HAP-1 (cell line): ENCODE measurements around the gene ITIH3.

Experiments
- DNase-seq, 2 experiments: peaks; one replicate each; pipeline ENCODE4 v3.0.0-alpha.2; 2016 to 2020; ENCODE audit warnings: low spot score in 2 of 2
- H3K27me3 ChIP-seq: fragments of 250-450 bp; sonication (Bioruptor Pico); 2 replicates; pipeline ENCODE4 v1.5.1; 2020; ENCODE audit warnings: low read depth, mild to moderate bottlenecking, moderate library complexity
- H3K36me3 ChIP-seq: fragments of 250-450 bp; sonication (Bioruptor Pico); replicated peaks from 2 replicates; pipeline ENCODE4 v1.5.1; 2020; ENCODE audit warnings: mild to moderate bottlenecking
- H3K4me1 ChIP-seq: fragments of 250-450 bp; sonication (Bioruptor Pico); 2 replicates; pipeline ENCODE4 v1.5.1; 2020; ENCODE audit warnings: mild to moderate bottlenecking
- H3K4me3 ChIP-seq: fragments of 250-450 bp; sonication (Bioruptor Pico); 2 replicates; pipeline ENCODE4 v1.5.1; 2020; ENCODE audit warnings: mild to moderate bottlenecking, moderate library complexity
- H3K9me3 ChIP-seq: fragments of 250-450 bp; sonication (Bioruptor Pico); 2 replicates; pipeline ENCODE4 v1.5.1; 2020; ENCODE audit warnings: mild to moderate bottlenecking, moderate library complexity
- in situ Hi-C: fragments of 300-500 bp; cut with MboI; formaldehyde crosslinking; loops from 3 replicates; pipeline ENCODE4 v1.14.3; 2020; ENCODE audit warnings: low sequenced_read_pairs, inconsistent platforms, mixed read lengths

ITIH3 gene

GRCh38 chr3:52784931-52785590 is 9.5 kb upstream of the ITIH3 start:
- in situ Hi-C loops = no loop called here
- DNase-seq = no peak
- Histone ChIP-seq H3K4me1 (no peaks in the 10 kb centered on the region), H3K9me3 (no peaks in the 10 kb centered on the region), H3K27me3 (peaks cover 12% of the 10 kb centered on the region; the same call in 1 of the 2 replicates), H3K36me3 (no peaks in the 10 kb centered on the region), H3K4me3 (no peak overlapping the region)

- in situ Hi-C loops = no loop called here
- DNase-seq = no peak
- Histone ChIP-seq H3K9me3 (no peaks in the 10 kb centered on the region), H3K27me3 (peaks cover 9% of the 10 kb centered on the region; the same call in 1 of the 2 replicates), H3K36me3 (no peaks in the 10 kb centered on the region), H3K4me1 (no peaks in the 10 kb centered on the region), H3K4me3 (no peak overlapping the region)
Observed at GRCh38 chr3:52786330-52787215, 8.0 kb upstream of the ITIH3 start.

GRCh38 chr3:52787246-52787645 is 7.3 kb upstream of the ITIH3 start:
- H3K9me3 ChIP-seq = no peaks in the 10 kb centered on the region
- no peak for DNase-seq
- no peak overlapping the region for H3K4me3 ChIP-seq
- in situ Hi-C loops = no loop called here
- H3K4me1 ChIP-seq = no peaks in the 10 kb centered on the region
- no peaks in the 10 kb centered on the region for H3K36me3 ChIP-seq
- H3K27me3 ChIP-seq = peaks cover 7% of the 10 kb centered on the region; the same call in 1 of the 2 replicates

GRCh38 chr3:52787672-52788625 is 6.6 kb upstream of the ITIH3 start:
- peaks cover 3% of the 10 kb centered on the region; the same call in 1 of the 2 replicates for H3K27me3 ChIP-seq
- no peaks in the 10 kb centered on the region for H3K36me3 ChIP-seq
- H3K9me3 ChIP-seq = no peaks in the 10 kb centered on the region
- no peaks in the 10 kb centered on the region for H3K4me1 ChIP-seq
- in situ Hi-C loops = no loop called here
- no peak for DNase-seq
- H3K4me3 ChIP-seq = no peak overlapping the region

- H3K4me3 ChIP-seq = no peak overlapping the region
- no peaks in the 10 kb centered on the region for H3K27me3 ChIP-seq
- in situ Hi-C loops = no loop called here
- H3K4me1 ChIP-seq = no peaks in the 10 kb centered on the region
- no peaks in the 10 kb centered on the region for H3K9me3 ChIP-seq
- DNase-seq = no peak
- H3K36me3 ChIP-seq = no peaks in the 10 kb centered on the region
Observed at GRCh38 chr3:52788890-52789745, 5.5 kb upstream of the ITIH3 start.

- H3K36me3 ChIP-seq = no peaks in the 10 kb centered on the region
- no peaks in the 10 kb centered on the region for H3K4me1 ChIP-seq
- in situ Hi-C loops = no loop called here
- H3K27me3 ChIP-seq = no peaks in the 10 kb centered on the region
- DNase-seq = no peak
- no peak overlapping the region for H3K4me3 ChIP-seq
- H3K9me3 ChIP-seq = no peaks in the 10 kb centered on the region
Observed at GRCh38 chr3:52789746-52790040, 4.9 kb upstream of the ITIH3 start.

- in situ Hi-C loops = no loop called here
- no peaks in the 10 kb centered on the region for H3K4me1 ChIP-seq
- H3K9me3 ChIP-seq = no peaks in the 10 kb centered on the region
- H3K27me3 ChIP-seq = no peaks in the 10 kb centered on the region
- no peaks in the 10 kb centered on the region for H3K36me3 ChIP-seq
- no peak overlapping the region for H3K4me3 ChIP-seq
- no peak for DNase-seq
Observed at GRCh38 chr3:52790337-52790736, 4.3 kb upstream of the ITIH3 start.

GRCh38 chr3:52790741-52791140 is 3.9 kb upstream of the ITIH3 start:
- Histone ChIP-seq H3K4me3 (no peak overlapping the region), H3K4me1 (no peaks in the 10 kb centered on the region), H3K9me3 (no peaks in the 10 kb centered on the region), H3K36me3 (no peaks in the 10 kb centered on the region), H3K27me3 (no peaks in the 10 kb centered on the region)
- in situ Hi-C loops = no loop called here
- no peak for DNase-seq

GRCh38 chr3:52791366-52791765 is 3.2 kb upstream of the ITIH3 start:
- Histone ChIP-seq H3K4me3 (no peak overlapping the region), H3K4me1 (no peaks in the 10 kb centered on the region), H3K36me3 (no peaks in the 10 kb centered on the region), H3K9me3 (no peaks in the 10 kb centered on the region), H3K27me3 (no peaks in the 10 kb centered on the region)
- DNase-seq = no peak
- in situ Hi-C loops = no loop called here

GRCh38 chr3:52791928-52792327 is 2.7 kb upstream of the ITIH3 start:
- H3K27me3 ChIP-seq = no peaks in the 10 kb centered on the region
- H3K9me3 ChIP-seq = no peaks in the 10 kb centered on the region
- no peaks in the 10 kb centered on the region for H3K4me1 ChIP-seq
- DNase-seq = no peak
- in situ Hi-C loops = no loop called here
- H3K36me3 ChIP-seq = no peaks in the 10 kb centered on the region
- H3K4me3 ChIP-seq = no peak overlapping the region

- no peaks in the 10 kb centered on the region for H3K27me3 ChIP-seq
- H3K4me1 ChIP-seq = no peaks in the 10 kb centered on the region
- H3K36me3 ChIP-seq = no peaks in the 10 kb centered on the region
- in situ Hi-C loops = no loop called here
- H3K9me3 ChIP-seq = no peaks in the 10 kb centered on the region
- no peak overlapping the region for H3K4me3 ChIP-seq
- DNase-seq = no peak
Observed at GRCh38 chr3:52792413-52792812, 2.2 kb upstream of the ITIH3 start.

- no peaks in the 10 kb centered on the region for H3K27me3 ChIP-seq
- in situ Hi-C loops = no loop called here
- no peaks in the 10 kb centered on the region for H3K4me1 ChIP-seq
- H3K9me3 ChIP-seq = no peaks in the 10 kb centered on the region
- no peak overlapping the region for H3K4me3 ChIP-seq
- H3K36me3 ChIP-seq = no peaks in the 10 kb centered on the region
- no peak for DNase-seq
Observed at GRCh38 chr3:52792961-52793695, 1.5 kb upstream of the ITIH3 start.
